DMS53 treated with DMSO at 0.1 percent for 48 hours (cell line): ENCODE results near the gene MYZAP.
A peak's percentile ranks its signal among the peaks of the same experiment; 100 is the strongest.

Experiments used
- DNase-seq: peaks from one replicate; lab custom pipeline; 2025; ENCODE audit not compliant: unreplicated experiment; lab: John Stamatoyannopoulos, UW

The MYZAP gene

DNA sequence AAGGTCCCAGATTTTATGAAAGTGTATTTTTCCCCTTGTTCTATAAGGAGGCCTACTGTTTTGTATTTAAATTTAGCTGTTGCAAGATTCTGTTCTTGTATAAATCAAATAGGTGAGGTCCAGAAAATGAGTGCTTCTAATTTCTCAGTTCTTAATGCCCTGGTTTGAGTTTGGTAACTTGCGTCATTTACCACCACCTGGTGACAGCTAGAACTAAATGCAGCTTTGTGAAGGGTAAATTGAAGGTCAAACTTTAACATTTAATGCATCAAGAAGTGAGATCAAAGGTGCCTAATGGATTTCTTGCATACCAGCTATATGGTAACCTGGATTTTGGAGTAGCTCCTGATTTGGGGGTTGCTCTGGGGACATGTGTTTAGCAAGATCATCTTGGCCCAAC, 64.1 kb downstream of the MYZAP start:
- no peak for DNase-seq

DNA sequence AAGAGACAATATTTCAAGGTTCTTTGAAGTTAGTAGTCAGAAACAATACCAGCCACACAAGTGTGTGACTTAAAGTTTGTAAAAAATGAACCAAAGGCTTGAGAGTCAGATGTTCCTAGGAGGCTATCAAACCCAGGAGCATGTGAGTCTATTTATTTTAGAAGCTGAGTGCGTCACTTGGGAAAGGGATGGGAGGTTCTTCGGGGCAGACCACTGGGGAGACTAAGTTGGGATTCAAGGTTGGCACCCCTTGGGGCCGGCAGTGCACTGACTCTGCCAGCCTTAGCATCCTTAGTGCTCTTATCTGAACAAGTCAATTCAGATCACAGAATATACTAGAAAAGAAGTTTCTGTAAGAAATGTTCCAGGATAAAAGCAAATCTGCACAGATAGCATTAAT, 64.7 kb downstream of the MYZAP start:
- no peak for DNase-seq

DNA sequence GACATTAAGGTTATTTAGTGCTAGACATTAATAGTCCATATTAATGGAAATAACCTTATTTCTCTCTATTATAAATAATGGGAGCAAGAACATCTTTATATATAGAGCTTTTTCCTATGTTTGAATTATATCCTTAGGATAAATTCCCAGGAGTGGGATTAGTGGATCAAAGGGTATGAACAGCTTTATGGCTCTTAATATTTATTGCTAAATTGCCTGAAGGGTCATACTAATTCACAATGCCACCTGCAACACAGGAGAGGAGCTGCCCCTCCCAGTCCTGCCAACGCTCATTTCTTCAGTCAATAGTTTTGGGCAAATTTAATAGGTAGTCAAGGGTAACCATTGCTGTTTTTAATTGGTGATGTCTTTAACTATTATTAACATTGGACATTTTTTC, 65.9 kb downstream of the MYZAP start:
- no peak for DNase-seq

DNA sequence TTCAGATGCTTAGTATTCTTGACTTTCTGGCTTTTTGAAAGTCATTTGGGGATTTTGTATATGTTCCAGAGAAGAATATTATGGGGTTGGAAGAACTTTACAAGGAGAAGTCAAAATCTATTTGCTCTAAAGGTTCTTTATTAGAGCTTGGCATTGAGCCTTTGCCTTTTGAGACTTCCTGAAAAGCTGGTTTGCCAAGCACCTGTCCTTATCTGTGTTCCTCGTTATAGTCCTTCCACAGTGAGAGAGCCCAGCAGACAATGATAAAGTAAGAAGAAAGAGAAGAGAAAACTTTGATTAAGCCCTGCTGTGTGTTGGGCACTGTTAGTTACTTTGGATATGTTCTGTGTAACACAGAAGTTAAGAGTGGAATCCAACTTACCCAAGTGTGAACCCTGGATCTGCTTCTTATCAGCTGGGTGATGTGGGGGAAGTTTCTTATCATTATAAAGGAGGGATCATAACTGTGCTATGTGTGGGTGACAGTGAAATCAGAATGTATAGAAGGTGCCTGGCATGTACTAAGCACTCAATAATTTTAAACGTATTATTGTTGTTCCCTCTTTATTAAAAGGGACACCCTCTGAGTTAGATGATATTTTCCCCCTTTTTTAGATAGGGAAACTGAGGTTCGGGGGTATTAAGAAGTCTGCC, 70.5 kb downstream of the MYZAP start:
- peak; percentile 22 for DNase-seq

DNA sequence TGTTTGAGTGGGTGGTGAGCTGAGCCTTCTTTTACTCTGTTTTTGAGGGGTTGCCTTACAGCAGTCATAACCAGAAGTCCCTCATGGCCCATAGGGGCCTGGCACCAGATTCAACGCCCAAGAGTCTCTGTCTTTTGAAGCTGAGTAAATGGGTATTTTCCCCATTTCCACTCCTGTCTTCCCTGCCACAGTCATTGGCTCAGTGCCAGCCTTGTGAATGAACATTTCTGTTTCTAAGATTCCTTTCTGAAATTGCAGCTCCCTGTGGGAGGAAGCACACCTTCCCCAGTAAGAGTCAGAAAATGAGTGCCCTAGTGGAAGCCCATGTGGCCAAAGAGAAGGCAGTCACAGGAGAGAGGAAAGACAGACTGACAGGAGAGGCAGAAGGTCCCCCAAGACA, 71.1 kb downstream of the MYZAP start:
- DNase-seq = no peak

DNA sequence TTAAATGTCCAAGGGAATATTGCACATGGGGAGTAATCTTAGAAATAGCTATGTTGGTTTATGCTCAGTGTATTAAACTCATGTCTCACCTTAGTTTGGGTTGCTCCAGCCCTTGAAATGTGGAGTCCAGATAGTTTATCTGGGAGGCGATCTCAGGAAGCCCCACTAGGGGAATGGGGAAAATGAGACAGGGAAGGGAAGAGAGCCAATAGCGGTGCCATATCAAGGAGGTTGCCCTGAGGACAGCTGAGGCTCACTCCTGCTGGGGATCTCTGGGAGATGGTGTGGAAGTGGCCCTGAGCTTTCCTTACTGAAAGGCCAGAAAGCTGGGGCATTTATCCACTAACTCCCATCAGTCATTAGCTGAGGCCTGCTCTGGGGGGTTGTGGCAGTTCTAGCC, 71.6 kb downstream of the MYZAP start:
- DNase-seq = no peak

DNA sequence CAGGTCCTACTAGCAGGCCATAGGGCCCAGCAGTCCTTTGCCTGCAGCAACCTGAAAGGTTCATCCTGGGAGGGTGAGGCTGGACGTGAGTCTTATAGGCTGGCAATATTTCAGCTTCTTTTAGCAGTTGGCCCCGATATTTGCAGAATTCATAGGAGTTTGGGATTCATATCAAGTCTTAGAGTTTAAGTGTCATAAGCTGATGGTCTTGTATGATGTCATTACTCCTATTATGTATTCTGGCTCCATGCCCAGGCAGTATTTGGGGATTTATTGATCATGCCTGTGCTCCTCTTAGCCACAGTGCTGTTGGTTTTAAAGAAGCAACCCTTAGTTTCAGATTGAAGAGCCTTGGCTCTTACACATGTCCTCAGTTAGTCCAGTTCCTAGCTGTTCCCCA, 73.5 kb downstream of the MYZAP start:
- DNase-seq = no peak

DNA sequence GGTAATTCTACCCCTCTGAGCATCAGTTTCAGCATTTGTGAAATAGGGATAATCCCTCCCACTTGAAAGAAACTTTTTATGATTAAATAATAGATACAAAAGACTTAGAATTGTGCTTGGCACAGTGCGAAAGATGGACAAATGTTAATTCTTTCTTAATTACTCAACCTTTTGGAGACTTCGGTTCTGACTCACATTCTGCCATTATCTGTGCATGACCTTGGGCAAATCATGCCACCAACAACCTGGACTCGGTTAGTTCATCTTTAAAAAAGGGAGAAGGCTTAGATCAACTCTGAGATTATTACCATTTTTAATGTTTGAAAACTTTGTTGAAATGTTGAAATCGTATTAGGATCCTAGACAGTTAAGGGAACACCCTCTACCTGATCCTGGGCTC, 74.2 kb downstream of the MYZAP start:
- DNase-seq = no peak

DNA sequence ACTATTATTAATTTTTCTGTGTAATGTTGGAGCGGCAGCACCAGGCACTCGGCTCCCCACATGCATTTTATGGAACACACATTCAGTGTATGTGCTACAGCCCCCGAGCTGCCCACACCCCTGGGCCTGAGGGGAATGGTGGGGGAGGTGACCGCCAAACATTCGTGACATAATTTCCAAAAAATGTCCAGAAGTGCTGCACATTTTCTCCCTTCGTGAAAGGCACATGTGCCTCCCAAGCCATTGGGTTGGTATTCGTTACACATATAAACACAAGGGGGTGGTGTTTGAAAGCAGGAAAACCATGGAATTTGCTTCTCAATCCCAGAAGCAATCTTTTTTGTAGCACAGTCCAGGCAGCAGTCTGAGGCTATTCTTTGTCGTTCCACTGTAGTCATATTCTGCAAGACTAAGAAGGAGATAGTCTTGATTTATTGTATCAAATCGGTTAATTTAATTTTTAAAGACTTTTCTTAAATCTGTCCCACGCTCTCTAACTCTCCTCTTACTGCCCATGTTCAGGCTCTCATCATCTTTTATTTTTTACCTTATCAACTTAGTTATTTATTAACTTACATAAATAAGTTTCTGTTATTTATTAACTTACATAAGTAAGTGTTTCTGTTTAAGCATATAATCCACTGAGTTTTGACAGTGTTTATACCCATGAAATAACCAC, 75.6 kb downstream of the MYZAP start:
- DNase-seq = peak; percentile 66

DNA sequence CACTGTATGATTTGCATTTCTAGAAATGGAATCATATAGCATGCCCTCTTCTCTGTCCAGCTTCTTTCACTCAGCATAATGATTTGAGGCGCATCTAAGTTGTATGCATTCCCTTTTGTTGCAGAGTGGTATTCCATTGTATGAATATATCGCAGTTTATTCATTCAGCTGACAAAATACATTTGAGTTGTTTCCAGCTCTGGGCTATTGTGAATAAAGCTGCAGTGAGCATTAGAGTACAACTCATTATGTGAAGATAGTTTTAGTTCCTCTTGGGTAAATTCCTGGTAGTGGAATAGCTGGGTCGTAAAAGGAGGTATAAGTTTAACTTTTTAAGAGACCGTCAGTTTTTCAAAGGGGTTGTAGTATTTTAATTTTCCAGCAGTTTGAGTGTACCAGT, 76.3 kb downstream of the MYZAP start:
- DNase-seq = no peak

DNA sequence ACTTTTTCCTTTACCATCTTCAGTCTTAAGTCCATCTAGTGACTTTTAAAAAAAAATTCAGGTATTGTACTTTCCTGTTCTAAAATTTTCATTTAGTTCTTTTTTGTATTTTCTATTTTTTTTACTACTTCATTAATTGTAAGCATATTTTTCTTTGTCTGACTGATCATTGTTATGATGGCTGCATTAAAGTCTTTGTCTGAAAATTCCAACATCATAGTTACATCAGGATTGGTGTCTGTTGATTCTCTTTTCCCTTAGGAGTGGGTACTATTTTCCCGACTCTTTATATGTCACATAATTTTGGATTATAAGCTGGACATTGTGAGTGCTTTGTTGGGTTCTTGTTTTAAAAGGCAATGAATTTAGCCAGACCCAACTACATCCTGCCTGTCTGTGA, 79.9 kb downstream of the MYZAP start:
- no peak for DNase-seq

DNA sequence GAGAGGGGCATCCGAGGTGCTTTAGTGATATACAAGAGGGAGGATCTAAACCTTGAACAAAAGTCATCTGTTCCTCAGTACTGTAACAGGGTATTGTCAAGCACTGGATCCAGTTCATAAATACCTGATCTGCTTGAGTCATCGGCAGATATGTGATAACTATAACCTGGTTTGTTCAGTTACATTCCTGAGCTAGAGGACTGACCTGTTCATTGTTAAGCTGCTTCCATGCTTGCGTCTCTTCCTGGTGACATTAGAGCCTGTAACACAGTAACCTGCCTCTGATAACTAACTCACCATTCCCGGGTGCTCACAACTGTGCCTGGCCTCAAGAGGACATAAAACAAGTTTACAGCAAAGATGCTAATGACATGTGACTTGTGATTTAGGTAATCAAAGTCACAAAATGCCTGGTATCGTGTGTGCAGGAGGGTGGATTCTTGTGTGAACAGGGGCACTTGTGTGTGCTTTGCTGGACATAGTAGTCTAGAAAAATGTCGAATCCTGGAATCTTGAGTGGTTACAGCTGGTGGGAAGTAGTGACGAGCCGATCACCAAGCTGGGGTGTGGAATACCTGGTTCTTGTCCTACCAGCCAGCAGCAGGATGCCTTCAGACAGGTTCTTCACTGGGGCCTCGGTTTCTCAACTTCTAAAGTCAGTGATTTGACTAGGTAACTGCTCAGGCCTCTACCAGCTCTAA, 83.9 kb downstream of the MYZAP start:
- DNase-seq = no peak

DNA sequence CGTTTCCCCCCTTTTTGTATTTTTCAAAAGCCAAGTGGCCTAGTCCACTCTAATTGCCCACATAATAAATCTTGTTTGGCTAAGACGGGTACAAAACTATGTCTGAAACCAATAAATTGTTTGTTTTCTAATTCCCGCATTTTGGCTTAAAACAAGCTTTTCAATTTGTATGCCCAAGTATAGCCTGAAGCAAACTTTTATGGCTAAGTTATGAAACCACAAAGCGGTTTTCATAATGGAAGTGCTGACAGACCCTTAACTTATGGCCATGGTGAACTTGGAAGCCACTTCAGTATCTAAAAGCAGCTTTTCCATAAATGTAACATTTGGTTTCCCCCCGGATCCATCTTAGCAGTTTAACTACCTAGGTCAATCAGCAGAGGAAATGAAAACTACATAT, 84.9 kb downstream of the MYZAP start:
- DNase-seq = no peak

DNA sequence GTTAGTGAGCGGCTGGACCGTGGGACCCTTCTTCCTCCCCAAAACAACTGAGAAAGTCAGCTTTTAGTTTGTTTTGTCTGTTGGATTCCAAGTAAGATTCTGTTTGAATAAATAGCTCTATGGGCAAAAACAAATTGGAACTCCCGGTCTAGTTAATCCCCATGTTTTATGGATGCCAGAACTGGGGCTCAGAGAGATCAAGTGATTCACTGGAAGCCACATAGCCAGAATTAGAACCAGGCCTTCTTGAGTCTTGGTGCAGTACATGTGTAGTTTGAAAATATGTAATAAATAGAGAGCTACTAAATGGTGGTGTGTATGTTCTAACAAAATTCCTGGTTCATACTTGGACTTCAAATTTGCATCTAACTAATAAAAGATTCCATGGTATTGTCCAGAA, 85.5 kb downstream of the MYZAP start:
- no peak for DNase-seq

DNA sequence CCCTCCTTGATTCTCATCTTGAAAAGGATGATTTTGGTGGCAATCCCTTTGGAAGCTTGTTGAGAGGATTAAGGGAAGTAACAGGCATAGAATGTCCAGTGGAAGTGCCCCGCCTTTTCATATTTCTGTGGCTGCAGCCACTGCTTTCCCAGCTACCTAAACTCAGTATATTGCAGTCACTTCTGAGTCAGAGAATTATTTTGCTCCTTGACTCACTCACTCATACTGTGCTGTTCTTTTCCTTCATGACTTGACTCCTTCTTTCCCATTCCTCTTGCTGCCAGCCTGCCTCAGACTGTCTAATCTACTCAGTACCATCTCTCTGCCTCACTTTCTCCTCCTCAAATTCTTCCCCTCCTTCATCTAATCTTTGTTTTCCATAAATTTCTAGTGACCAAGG, 88.3 kb downstream of the MYZAP start:
- no peak for DNase-seq

DNA sequence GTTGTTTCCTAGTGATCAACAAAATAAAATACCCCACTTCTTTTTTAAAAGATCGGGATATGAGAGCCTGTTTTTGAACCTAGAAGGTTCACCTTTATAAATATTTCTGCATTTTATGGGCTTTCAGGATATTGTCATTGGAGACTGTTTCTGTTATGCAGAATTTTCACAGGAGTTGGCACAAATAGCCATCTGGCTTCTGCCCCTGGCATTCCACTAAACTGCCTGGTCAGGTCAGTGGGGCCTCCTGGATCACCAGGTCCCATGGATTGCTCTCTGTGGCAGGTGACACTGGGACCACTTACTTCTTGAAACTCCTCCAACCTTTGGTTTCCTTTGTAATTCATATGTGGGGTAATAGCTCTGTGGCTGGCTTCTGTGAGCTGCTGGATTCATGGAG, 89.3 kb downstream of the MYZAP start:
- no peak for DNase-seq

DNA sequence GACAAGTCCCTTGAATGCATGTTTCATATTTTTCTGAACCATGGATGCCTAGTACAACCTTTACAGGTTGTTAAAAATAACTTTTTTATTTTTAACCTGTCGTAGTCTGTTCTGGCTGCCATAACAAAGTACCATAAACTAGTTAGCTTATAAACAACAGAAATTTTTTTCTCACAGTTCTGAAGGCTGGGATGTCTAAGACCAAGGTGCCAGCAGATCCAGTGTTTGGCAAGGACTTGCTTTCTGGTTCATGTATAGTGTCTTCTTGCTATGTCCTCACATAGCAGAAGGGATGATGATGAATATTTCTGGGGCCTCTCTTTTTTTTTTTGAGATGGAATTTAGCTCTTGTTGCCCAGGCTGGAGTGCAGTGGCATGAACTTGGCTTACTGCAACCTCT, 91.8 kb downstream of the MYZAP start:
- DNase-seq = no peak

DNA sequence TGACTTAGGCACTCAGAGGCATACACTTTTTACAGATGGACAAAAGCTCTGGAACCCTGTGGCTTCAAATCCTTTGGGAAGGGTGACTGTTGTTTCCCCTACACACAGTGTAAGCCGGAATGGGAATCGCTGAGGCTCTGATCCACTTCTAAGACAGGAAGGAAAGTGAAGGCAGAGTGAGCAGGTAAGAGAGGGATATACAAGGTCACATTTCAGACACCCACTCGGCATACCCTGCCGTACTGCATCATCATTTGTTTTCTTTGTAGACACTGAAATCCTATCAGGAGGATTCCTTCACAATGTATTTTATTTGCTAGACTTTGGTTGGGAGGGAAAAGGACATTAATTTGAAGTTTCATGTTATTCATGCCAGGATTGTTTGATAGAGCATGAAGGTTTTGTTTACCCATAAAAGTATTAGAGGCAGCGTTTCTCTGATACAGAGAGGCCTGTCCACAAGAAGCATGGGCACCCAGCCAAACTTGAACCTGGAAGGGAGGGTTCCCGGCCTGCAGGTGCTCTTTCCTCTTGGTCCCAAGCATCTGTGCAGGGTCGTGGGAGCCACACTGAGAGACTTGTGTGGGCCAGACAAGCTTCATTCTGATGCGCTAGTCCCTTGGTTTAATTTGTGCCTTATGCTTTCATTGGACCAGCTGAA, 92.9 kb downstream of the MYZAP start:
- DNase-seq = no peak

DNA sequence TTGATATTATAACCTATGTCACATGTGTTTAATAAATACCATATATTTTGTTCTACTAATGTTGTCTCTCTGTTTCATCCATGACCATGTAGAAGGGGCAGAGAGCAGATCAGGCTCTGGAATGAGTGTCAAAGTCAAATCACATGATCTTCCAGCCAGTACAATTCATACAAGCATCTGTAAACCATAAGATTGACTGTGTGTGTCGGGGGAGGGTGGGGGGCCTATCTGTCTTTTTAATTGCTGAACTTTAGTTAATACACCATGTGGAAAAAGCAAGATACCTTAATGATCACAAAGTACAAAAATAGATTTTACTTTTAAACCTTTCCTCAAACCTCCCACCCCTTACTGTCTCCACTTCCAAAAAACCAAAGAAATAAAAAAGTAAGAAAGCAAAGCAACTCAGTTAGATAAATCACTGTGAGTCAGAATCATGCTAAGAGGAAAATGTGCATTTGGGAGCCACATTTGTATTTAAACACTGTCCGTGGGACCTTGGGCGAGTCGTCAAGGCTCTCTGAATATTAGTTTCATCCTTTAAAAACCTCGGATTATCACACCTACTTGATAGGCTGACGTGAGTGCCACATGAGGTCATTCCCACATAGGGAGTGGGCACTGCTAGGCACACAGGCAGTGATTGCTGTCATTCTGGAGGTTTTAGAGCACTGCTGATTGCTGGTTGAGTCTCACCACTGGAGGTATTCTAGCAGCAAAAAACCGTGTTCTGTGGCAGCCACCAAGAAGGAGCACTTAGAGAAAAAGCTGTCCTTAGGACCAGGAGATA, 93.8 kb downstream of the MYZAP start:
- no peak for DNase-seq

DNA sequence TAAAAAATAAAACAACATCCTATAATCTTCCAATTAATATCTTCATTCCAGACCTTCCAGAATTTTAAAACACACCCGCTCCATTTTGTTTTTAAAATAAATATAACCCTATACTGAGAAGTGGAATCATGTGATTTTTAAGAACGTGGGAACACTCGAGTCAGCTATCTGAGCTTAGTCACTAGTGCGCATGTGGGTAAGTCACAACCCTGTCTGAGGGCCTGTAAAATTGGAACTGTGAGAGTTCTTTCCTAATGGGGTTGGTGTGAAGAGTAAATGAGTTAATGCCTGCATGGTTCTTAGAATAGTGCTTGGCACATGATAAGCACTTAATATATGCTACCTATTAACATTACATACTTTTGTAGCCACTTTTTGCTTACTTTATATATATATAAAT, 95.0 kb downstream of the MYZAP start:
- DNase-seq = no peak

DNA sequence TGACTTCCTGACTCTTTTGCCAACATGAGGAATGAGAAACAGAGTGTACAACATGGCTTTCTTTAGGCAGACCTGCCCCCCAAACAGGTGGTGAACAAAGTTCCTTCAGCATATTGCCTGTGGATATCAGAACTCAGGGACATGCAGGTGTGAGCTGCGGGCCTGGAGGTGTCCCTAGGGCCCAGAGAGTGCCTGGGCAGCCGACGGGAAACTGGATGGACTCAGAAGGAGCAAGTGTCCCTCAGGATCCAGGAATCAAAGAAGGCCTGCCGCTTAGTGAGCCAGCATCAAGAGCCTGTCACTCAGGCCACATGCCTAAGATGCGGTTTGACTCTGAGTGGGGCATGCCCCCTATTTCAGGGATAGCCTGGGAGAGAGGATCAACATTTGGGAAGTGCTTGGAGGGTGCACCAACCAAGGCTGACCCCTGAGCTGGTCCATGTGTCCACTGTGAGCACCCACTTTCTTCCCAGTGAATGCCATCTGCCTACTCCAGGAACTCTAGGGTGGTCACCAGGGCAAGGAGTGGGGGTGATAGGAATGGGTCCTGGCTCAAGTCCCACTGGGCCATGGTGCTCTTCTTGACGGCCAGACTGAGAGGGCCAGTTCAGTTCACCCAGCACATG, 98.8 kb downstream of the MYZAP start:
- no peak for DNase-seq
